ENCODE results near the gene PLCL1. TPM values are rescaled to one million over a fixed set of nuclear protein-coding genes. Genes with fewer than 3 reads are reported as not detected.

PLCL1 gene
- total and polyA plus RNA-seq, 2 experiments from 2014 or later, result 0.80 to 2.3 TPM

- WGBS, 2 experiments (ENCODE audit: low coverage in 1 of 2, low lambda C conversion rate in 2 of 2, missing lambda C conversion rate in 2 of 2), result 43 to 59% methylated on average over 1 of the region's 1 CpG
- Histone ChIP-seq H4K20me1 (ENCODE audit: insufficient read depth) (no peaks in the 10 kb centered on the region), H3K4me2 (ENCODE audit: unreplicated experiment) (no peak overlapping the region), H3K9me2 (ENCODE audit: insufficient read depth) (no peaks in the 10 kb centered on the region; the same call in 1 of the 2 replicates), H3K4me3 (no peak overlapping the region), H3K27ac (no peak overlapping the region), H3K79me2 (ENCODE audit: insufficient read depth) (no peaks in the 10 kb centered on the region), H3K36me3 (ENCODE audit: low read depth) (no peaks in the 10 kb centered on the region), H3K27me3 (replicated peaks; ENCODE audit: insufficient read depth) (no peaks in the 10 kb centered on the region), H2AFZ (no peak overlapping the region), H3F3A (ENCODE audit: insufficient read depth) (no peaks in the 10 kb centered on the region), H3K9me3 (ENCODE audit: low read depth) (no peaks in the 10 kb centered on the region), H3K9ac (no peak overlapping the region), H3K4me1 (ENCODE audit: insufficient read depth) (peaks cover 4% of the 10 kb centered on the region)
- in situ Hi-C loops (cut with MboI), result no loop called here
- DNase-seq, result no peak
- TF ChIP-seq EZH2 (IDR thresholded peaks at IDR 0.05; ENCODE audit: insufficient read depth, poor library complexity, severe bottlenecking) (no peak), EZH2phosphoT487 (IDR thresholded peaks at IDR 0.05; ENCODE audit: insufficient read depth, low read depth) (no peak)
Observed at GRCh38 chr2:197941715-197942114, 137.3 kb downstream of the PLCL1 start.

GRCh38 chr2:197943731-197944130, 139.3 kb downstream of the PLCL1 start:
- H3K79me2 ChIP-seq (ENCODE audit: insufficient read depth), result no peaks in the 10 kb centered on the region
- H3K4me2 ChIP-seq (ENCODE audit: unreplicated experiment), result no peak overlapping the region
- H3K36me3 ChIP-seq (ENCODE audit: low read depth), result no peaks in the 10 kb centered on the region
- no peak overlapping the region for H3K27ac ChIP-seq
- peaks cover 5% of the 10 kb centered on the region for H3K4me1 ChIP-seq (ENCODE audit: insufficient read depth)
- DNase-seq, result no peak
- no peak overlapping the region for H3K9ac ChIP-seq
- no peaks in the 10 kb centered on the region for H4K20me1 ChIP-seq (ENCODE audit: insufficient read depth)
- H2AFZ ChIP-seq, result no peak overlapping the region
- no peak overlapping the region for H3K4me3 ChIP-seq
- H3F3A ChIP-seq (ENCODE audit: insufficient read depth), result no peaks in the 10 kb centered on the region
- WGBS, 2 experiments (ENCODE audit: low coverage in 1 of 2, low lambda C conversion rate in 2 of 2, missing lambda C conversion rate in 2 of 2), result 95 to 100% methylated on average over 1 of the region's 1 CpG
- H3K9me3 ChIP-seq (ENCODE audit: low read depth), result no peaks in the 10 kb centered on the region
- no peak for TF ChIP-seq EZH2phosphoT487 (IDR thresholded peaks at IDR 0.05; ENCODE audit: insufficient read depth, low read depth)
- no peak for TF ChIP-seq EZH2 (IDR thresholded peaks at IDR 0.05; ENCODE audit: insufficient read depth, poor library complexity, severe bottlenecking)
- in situ Hi-C loops (cut with MboI), result no loop called here
- H3K9me2 ChIP-seq (ENCODE audit: insufficient read depth), result no peaks in the 10 kb centered on the region; the same call in 1 of the 2 replicates
- no peaks in the 10 kb centered on the region for H3K27me3 ChIP-seq (replicated peaks; ENCODE audit: insufficient read depth)

- Histone ChIP-seq H3K4me1 (ENCODE audit: insufficient read depth) (peaks cover 5% of the 10 kb centered on the region), H3F3A (ENCODE audit: insufficient read depth) (no peaks in the 10 kb centered on the region)
- TF ChIP-seq EZH2phosphoT487 (IDR thresholded peaks at IDR 0.05; ENCODE audit: insufficient read depth, low read depth) (no peak), EZH2 (IDR thresholded peaks at IDR 0.05; ENCODE audit: insufficient read depth, poor library complexity, severe bottlenecking) (no peak)
Observed at GRCh38 chr2:197944416-197945096, 140.2 kb downstream of the PLCL1 start.

GRCh38 chr2:197946562-197946961, 142.2 kb downstream of the PLCL1 start:
- Histone ChIP-seq H3K4me1 (ENCODE audit: insufficient read depth) (peaks cover 5% of the 10 kb centered on the region), H3K36me3 (ENCODE audit: low read depth) (no peaks in the 10 kb centered on the region), H3K4me3 (no peak overlapping the region), H3K9me2 (ENCODE audit: insufficient read depth) (no peaks in the 10 kb centered on the region; the same call in 1 of the 2 replicates), H3K9ac (no peak overlapping the region), H4K20me1 (ENCODE audit: insufficient read depth) (no peaks in the 10 kb centered on the region), H3K9me3 (ENCODE audit: low read depth) (no peaks in the 10 kb centered on the region), H3K27me3 (replicated peaks; ENCODE audit: insufficient read depth) (no peaks in the 10 kb centered on the region), H3F3A (ENCODE audit: insufficient read depth) (no peaks in the 10 kb centered on the region), H3K27ac (no peak overlapping the region), H3K79me2 (ENCODE audit: insufficient read depth) (no peaks in the 10 kb centered on the region), H3K4me2 (ENCODE audit: unreplicated experiment) (no peak overlapping the region), H2AFZ (no peak overlapping the region)
- in situ Hi-C loops (cut with MboI), result no loop called here
- 54 to 56% methylated on average over 2 of the region's 2 CpGs for WGBS, 2 experiments (ENCODE audit: low coverage in 1 of 2, low lambda C conversion rate in 2 of 2, missing lambda C conversion rate in 2 of 2)
- no peak for TF ChIP-seq EZH2phosphoT487 (IDR thresholded peaks at IDR 0.05; ENCODE audit: insufficient read depth, low read depth)
- no peak for TF ChIP-seq EZH2 (IDR thresholded peaks at IDR 0.05; ENCODE audit: insufficient read depth, poor library complexity, severe bottlenecking)
- DNase-seq, result peak; percentile 39

More at GRCh38 chr2:197944416-197945096, 140.2 kb downstream of the PLCL1 start:
- Histone ChIP-seq H3K27ac (no peak overlapping the region), H4K20me1 (ENCODE audit: insufficient read depth) (no peaks in the 10 kb centered on the region), H3K9ac (no peak overlapping the region), H3K36me3 (ENCODE audit: low read depth) (no peaks in the 10 kb centered on the region), H3K27me3 (replicated peaks; ENCODE audit: insufficient read depth) (no peaks in the 10 kb centered on the region), H3K9me3 (ENCODE audit: low read depth) (no peaks in the 10 kb centered on the region), H3K79me2 (ENCODE audit: insufficient read depth) (no peaks in the 10 kb centered on the region), H2AFZ (no peak overlapping the region), H3K9me2 (ENCODE audit: insufficient read depth) (no peaks in the 10 kb centered on the region; the same call in 1 of the 2 replicates), H3K4me3 (no peak overlapping the region), H3K4me2 (ENCODE audit: unreplicated experiment) (no peak overlapping the region)
- no peak for DNase-seq
- WGBS, 2 experiments (ENCODE audit: low coverage in 1 of 2, low lambda C conversion rate in 2 of 2, missing lambda C conversion rate in 2 of 2), result 29 to 34% methylated on average over 2 of the region's 2 CpGs
- in situ Hi-C loops (cut with MboI), result no loop called here

All from GM23248 (cell line).